H1 (cell line): Measurements from ENCODE around the gene SOX6. TPM values are rescaled to one million over a fixed set of nuclear protein-coding genes. Genes with fewer than 3 reads are reported as not detected.

ENCODE experiments used
- CTCF ChIA-PET: fragments of 300-600 bp; sonication (Branson Sonifier 250); formaldehyde crosslinking; loops from one replicate; lab custom pipeline; 2021; ENCODE audit not compliant: partially characterized antibody; lab: Charles Lee
- POLR2A ChIA-PET: fragments of 300-600 bp; sonication (Branson Sonifier 250); formaldehyde crosslinking; loops from one replicate; lab custom pipeline; 2021; ENCODE audit warnings: inconsistent platforms; ENCODE audit not compliant: partially characterized antibody; lab: Charles Lee
- DNase-seq, 2 experiments: peaks; one replicate each; pipeline versions ENCODE4 v3.0.0 to v3.0.0-alpha.2; 2010 to 2022; ENCODE audit warnings: low spot score in 2 of 2, low read depth in 1 of 2, mixed read lengths in 1 of 2
- FAIRE-seq: peaks from 2 replicates; lab custom pipeline; 2011; peaks lifted over from hg19 to GRCh38; lab: Jason Lieb, UNC
- H2AFZ ChIP-seq: 2 replicates; pipeline ENCODE4 v1.8.1; 2012; ENCODE audit warnings: low read length, inconsistent platforms
- H2AK5ac ChIP-seq: 2 replicates; pipeline ENCODE4 v1.6.1; 2013; ENCODE audit warnings: low read depth, low read length
- H2BK120ac ChIP-seq: replicated peaks from 2 replicates; pipeline ENCODE3; 2013; ENCODE audit warnings: low read depth, low read length, inconsistent platforms
- H2BK12ac ChIP-seq: 2 replicates; pipeline ENCODE4 v1.6.1; 2013; ENCODE audit warnings: low read depth, low read length
- H2BK15ac ChIP-seq: 2 replicates; pipeline ENCODE4 v1.6.1; 2013; ENCODE audit warnings: low read length
- H2BK20ac ChIP-seq: 2 replicates; pipeline ENCODE4 v1.6.1; 2013; ENCODE audit warnings: low read length
- H2BK5ac ChIP-seq: 2 replicates; pipeline ENCODE4 v1.6.1; 2013; ENCODE audit warnings: low read depth, low read length
- H3K14ac ChIP-seq: 2 replicates; pipeline ENCODE4 v1.6.1; 2013; ENCODE audit warnings: inconsistent platforms; ENCODE audit not compliant: insufficient read length
- H3K18ac ChIP-seq: 2 replicates; pipeline ENCODE4 v1.6.1; 2013; ENCODE audit warnings: low read length; ENCODE audit errors: extremely low read depth
- H3K23ac ChIP-seq: 2 replicates; pipeline ENCODE4 v1.6.1; 2013; ENCODE audit warnings: inconsistent platforms; ENCODE audit not compliant: insufficient read length
- H3K23me2 ChIP-seq: 2 replicates; pipeline ENCODE4 v1.6.1; 2013; ENCODE audit warnings: low read depth, low read length
- H3K27ac ChIP-seq: 2 replicates; pipeline ENCODE4 v1.6.1; 2011; ENCODE audit warnings: low read depth, low read length, inconsistent platforms
- H3K27me3 ChIP-seq, 4 experiments: replicated peaks in 1 of 4; 1 replicate in 1 of 4; 2 replicates in 3 of 4; pipeline versions ENCODE4 v1.6.1 to v1.8.1; 2011 to 2013; ENCODE audit warnings: low read length in 3 of 4, mild to moderate bottlenecking in 3 of 4, inconsistent platforms in 2 of 4, mixed read lengths in 2 of 4, moderate library complexity in 1 of 4; ENCODE audit not compliant: control insufficient read depth in 3 of 4, insufficient read depth in 3 of 4; ENCODE audit errors: extremely low read depth in 1 of 4
- H3K36me3 ChIP-seq, 4 experiments: 2 replicates each; pipeline versions ENCODE4 v1.6.1 to v1.8.1; 2011 to 2013; ENCODE audit warnings: mild to moderate bottlenecking in 4 of 4, low read length in 3 of 4, moderate library complexity in 2 of 4, control low read depth in 1 of 4, inconsistent platforms in 1 of 4; ENCODE audit not compliant: insufficient read depth in 4 of 4, control insufficient read depth in 2 of 4
- H3K4ac ChIP-seq: replicated peaks from 2 replicates; pipeline ENCODE3; 2013; ENCODE audit warnings: low read length, low read depth, mixed read lengths, inconsistent platforms; ENCODE audit not compliant: insufficient read length
- H3K4me1 ChIP-seq, 4 experiments: replicated peaks in 1 of 4; 1 replicate in 1 of 4; 2 replicates in 3 of 4; pipeline versions ENCODE4 v1.6.1 to v1.8.1; 2011 to 2013; ENCODE audit warnings: low read length in 3 of 4, inconsistent platforms in 2 of 4, mixed read lengths in 1 of 4; ENCODE audit not compliant: insufficient read depth in 4 of 4, control insufficient read depth in 3 of 4
- H3K4me2 ChIP-seq, 2 experiments: 2 replicates each; pipeline versions ENCODE4 v1.6.1 to v1.8.1; 2011 to 2013; ENCODE audit warnings: low read depth in 2 of 2, low read length in 2 of 2, control low read depth in 1 of 2, inconsistent platforms in 1 of 2, mild to moderate bottlenecking in 1 of 2; ENCODE audit not compliant: insufficient read depth in 1 of 2
- H3K4me3 ChIP-seq, 4 experiments: fragments of 200-600, 300-600 bp in 1 of 4; sonication (generic), shearing (Covaris generic), sonication (Bioruptor Twin) in 1 of 4; 2 replicates each; pipeline versions ENCODE4 v1.5.1 to v1.8.1; 2011 to 2016; ENCODE audit warnings: low read length in 4 of 4, low read depth in 3 of 4, control low read depth in 2 of 4, inconsistent platforms in 2 of 4, mild to moderate bottlenecking in 2 of 4, mixed read lengths in 1 of 4, moderate library complexity in 1 of 4; ENCODE audit not compliant: insufficient read depth in 2 of 4; ENCODE audit errors: extremely low read depth in 1 of 4
- H3K56ac ChIP-seq: replicated peaks from 2 replicates; pipeline ENCODE3; 2013; ENCODE audit warnings: low read depth, mild to moderate bottlenecking, mixed read lengths, low read length, inconsistent platforms; ENCODE audit not compliant: insufficient read length
- H3K79me1 ChIP-seq: 2 replicates; pipeline ENCODE4 v1.6.1; 2013; ENCODE audit warnings: low read depth, low read length, control low read depth
- H3K79me2 ChIP-seq, 2 experiments: 2 replicates each; pipeline versions ENCODE4 v1.6.1 to v1.8.1; 2012 to 2013; ENCODE audit warnings: low read length in 2 of 2, mild to moderate bottlenecking in 2 of 2, inconsistent platforms in 1 of 2; ENCODE audit not compliant: insufficient read depth in 2 of 2, control insufficient read depth in 1 of 2
- H3K9ac ChIP-seq, 4 experiments: replicated peaks in 1 of 4; 1 replicate in 1 of 4; 2 replicates in 3 of 4; pipeline versions ENCODE4 v1.6.1 to v1.8.1; 2011 to 2013; ENCODE audit warnings: low read depth in 3 of 4, low read length in 3 of 4, control low read depth in 2 of 4, mild to moderate bottlenecking in 2 of 4, moderate library complexity in 2 of 4, inconsistent platforms in 1 of 4; ENCODE audit errors: extremely low read depth in 1 of 4
- H3K9me3 ChIP-seq, 2 experiments: 2 replicates each; pipeline versions ENCODE4 v1.6.1 to v1.8.1; 2012 to 2013; ENCODE audit warnings: mild to moderate bottlenecking in 2 of 2, moderate library complexity in 2 of 2, control low read depth in 1 of 2, inconsistent platforms in 1 of 2, low read depth in 1 of 2, low read length in 1 of 2, mixed read lengths in 1 of 2; ENCODE audit not compliant: insufficient read depth in 2 of 2
- H4K20me1 ChIP-seq, 2 experiments: replicated peaks in 1 of 2; 2 replicates each; pipeline versions ENCODE3 to v1.8.1; 2011 to 2013; ENCODE audit warnings: inconsistent platforms in 2 of 2, low read length in 2 of 2, mild to moderate bottlenecking in 1 of 2; ENCODE audit not compliant: insufficient read depth in 2 of 2, control insufficient read depth in 1 of 2
- H4K5ac ChIP-seq: 2 replicates; pipeline ENCODE4 v1.6.1; 2013; ENCODE audit warnings: low read length, low read depth, mixed read lengths, inconsistent platforms; ENCODE audit not compliant: insufficient read length
- H4K8ac ChIP-seq: 2 replicates; pipeline ENCODE4 v1.8.0; 2013; ENCODE audit warnings: mild to moderate bottlenecking, moderate library complexity, low read length, inconsistent platforms; ENCODE audit not compliant: insufficient read depth; ENCODE audit errors: extremely low read depth
- H4K91ac ChIP-seq: replicated peaks from 2 replicates; pipeline ENCODE3; 2013; ENCODE audit warnings: low read length, mixed read lengths, inconsistent platforms; ENCODE audit not compliant: insufficient read length
- BACH1 ChIP-seq: IDR thresholded peaks from 2 replicates; pipeline ENCODE4 v1.6.1; 2012; ENCODE audit warnings: low read length, improper control_type of control experiment
- CTBP2 ChIP-seq: IDR thresholded peaks from 2 replicates; pipeline ENCODE4 v1.7.0; 2011; ENCODE audit warnings: borderline replicate concordance, mild to moderate bottlenecking, moderate library complexity, mixed read lengths, low read length; ENCODE audit not compliant: insufficient read depth, insufficient read length
- FOSL1 ChIP-seq: IDR thresholded peaks from 2 replicates; pipeline ENCODE4 v1.6.1; 2011; ENCODE audit warnings: mild to moderate bottlenecking, low read depth, low read length, moderate library complexity; ENCODE audit not compliant: insufficient read depth
- KDM4A ChIP-seq: IDR thresholded peaks from one replicate; pipeline ENCODE4 v1.7.1; 2012; ENCODE audit warnings: low read depth, mild to moderate bottlenecking, moderate library complexity, low read length, inconsistent platforms; ENCODE audit not compliant: severe bottlenecking
- SIN3A ChIP-seq, 2 experiments: IDR thresholded peaks in 1 of 2; conservative IDR thresholded peaks in 1 of 2; 2 replicates each; pipeline ENCODE4 v1.6.1; 2011 to 2012; ENCODE audit warnings: low read length in 2 of 2, improper control_type of control experiment in 1 of 2, low read depth in 1 of 2, mild to moderate bottlenecking in 1 of 2
- TAF7 ChIP-seq: optimal IDR thresholded peaks from 2 replicates; pipeline ENCODE3; 2011; ENCODE audit warnings: low read depth, mild to moderate bottlenecking, inconsistent platforms, low read length, moderate library complexity, borderline replicate concordance
- TBP ChIP-seq: IDR thresholded peaks from 2 replicates; pipeline ENCODE4 v1.6.1; 2011; ENCODE audit warnings: low read depth, low read length, improper control_type of control experiment
- WGBS, 2 experiments: shearing (Covaris generic) in 1 of 2; methylation state at CpG; one replicate each; pipeline versions ENCODE4 v1.1.6 to v1.1.7; 2013 to 2015; ENCODE audit warnings: low lambda C conversion rate in 2 of 2, mixed read lengths in 2 of 2, inconsistent platforms in 1 of 2, low coverage in 1 of 2, missing lambda C conversion rate in 1 of 2; ENCODE audit not compliant: insufficient replicate concordance in 2 of 2, insufficient coverage in 1 of 2, insufficient read length in 1 of 2; ENCODE audit errors: extremely low coverage in 1 of 2, missing lambda C conversion rate in 1 of 2; 5-methylcytosine and 5-hydroxymethylcytosine counted together
- polyA plus RNA-seq, 7 experiments: library from polyadenylated mRNA; depleted of rRNA in 3 of 7; stranded (reverse) in 5 of 7; unstranded in 2 of 7; fragments of >200 nt in 5 of 7; fragments of 200-250 nt in 2 of 7; gene quantifications; 1 replicate in 5 of 7; 2 replicates in 1 of 7; 4 replicates in 1 of 7; pipeline versions ENCODE4 v1.2.1 to v1.2.3, GENCODE V29; 2011 to 2013; ENCODE audit warnings: missing spikeins in 2 of 7, mixed read lengths in 2 of 7
- total RNA-seq: library from RNA; stranded (reverse); fragmentation: NEBNext Ultra II Directional; extraction: Animal tissue kit (Norgen Biotek cat#: 25700); gene quantifications from 2 replicates; pipeline ENCODE4 v1.2.1, GENCODE V29; 2021
- TF ChIP-seq, protein P1 (sequence below): IDR thresholded peaks from 2 replicates; pipeline ENCODE4 v1.6.1; 2011; ENCODE audit warnings: low read length, improper control_type of control experiment

SOX6 gene
- total and polyA plus RNA-seq, 2 of the 8 experiments (the other 6 are each of a cell fraction or from before 2014, with no cell fraction given) = 0.09 TPM; not detected in 1

DNA sequence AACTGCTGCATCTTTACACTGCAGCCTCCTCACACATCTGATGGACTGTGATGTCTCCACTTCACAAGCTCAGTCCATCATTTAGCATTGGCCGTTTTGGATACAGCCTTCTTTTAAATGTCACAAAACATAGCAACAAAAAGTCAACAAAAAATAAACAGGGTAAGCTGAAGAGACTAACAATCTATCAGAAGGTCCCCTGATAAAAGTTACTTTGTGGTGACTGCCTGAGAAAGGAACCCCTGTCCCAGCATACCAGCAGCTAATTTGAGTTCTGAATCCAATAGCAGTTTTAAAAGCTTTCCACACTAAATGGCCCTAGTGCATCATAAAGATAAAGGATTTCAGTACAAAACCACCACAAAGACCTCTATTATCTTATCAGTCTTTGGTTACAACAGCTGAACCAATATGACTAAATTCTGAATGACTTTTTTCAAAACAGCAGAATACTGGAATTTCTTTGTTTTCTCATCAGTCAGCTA, 162.4 kb downstream of the SOX6 start:
- Histone ChIP-seq H3K14ac (no peak overlapping the region), H3K36me3 (no peaks in the 10 kb centered on the region), H3K18ac (no peak overlapping the region), H3K27me3 (no peaks in the 10 kb centered on the region), H3K27ac (no peak overlapping the region), H3K4ac (no peak overlapping the region), H3K23ac (no peak overlapping the region), H4K8ac (no peak overlapping the region), H3K23me2 (no peaks in the 10 kb centered on the region), H3K56ac (no peak overlapping the region), H2BK12ac (no peak overlapping the region), H2BK15ac (no peak overlapping the region), H3K9ac (no peak overlapping the region), H3K79me2 (no peaks in the 10 kb centered on the region)
- CTCF ChIA-PET = interaction anchor here (1.0 kb wide), 1 partner anchor 19 kb away, joined by 4 read pairs; no protein-coding TSS in a partner anchor
- 79% methylated on average over 1 of the region's 1 CpG; no CpG with 5 or more reads in 1 of the 2 experiments for WGBS, 2 experiments
- no peak for TF ChIP-seq TBP
- TF ChIP-seq, protein P1, sequence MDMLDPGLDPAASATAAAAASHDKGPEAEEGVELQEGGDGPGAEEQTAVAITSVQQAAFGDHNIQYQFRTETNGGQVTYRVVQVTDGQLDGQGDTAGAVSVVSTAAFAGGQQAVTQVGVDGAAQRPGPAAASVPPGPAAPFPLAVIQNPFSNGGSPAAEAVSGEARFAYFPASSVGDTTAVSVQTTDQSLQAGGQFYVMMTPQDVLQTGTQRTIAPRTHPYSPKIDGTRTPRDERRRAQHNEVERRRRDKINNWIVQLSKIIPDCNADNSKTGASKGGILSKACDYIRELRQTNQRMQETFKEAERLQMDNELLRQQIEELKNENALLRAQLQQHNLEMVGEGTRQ = no peak
- no peak for TF ChIP-seq FOSL1
- no peak for TF ChIP-seq KDM4A
- TF ChIP-seq BACH1 = no peak
- TF ChIP-seq SIN3A (conservative IDR thresholded peaks at IDR 0.05 in 1 of 2, IDR thresholded peaks at IDR 0.05 in 1 of 2; ENCODE audit: low read depth in 1 of 2, low read length in 2 of 2) = no peak
- TF ChIP-seq CTBP2 = no peak
- TF ChIP-seq TAF7 = no peak
- TF ChIP-seq, all 59 proteins: peak for 0
- FAIRE-seq (no peak), DNase-seq (no peak)
- Histone ChIP-seq H3K4me3 (no peak overlapping the region), H2AFZ (0 out of 2 replicates have a peak overlapping the region, but pooled peaks have one; percentile 5), H2BK120ac (no peak overlapping the region), H2AK5ac (no peak overlapping the region), H3K79me1 (no peaks in the 10 kb centered on the region), H4K20me1 (no peaks in the 10 kb centered on the region), H3K9me3 (no peaks in the 10 kb centered on the region), H2BK20ac (no peak overlapping the region), H3K4me1 (no peaks in the 10 kb centered on the region; a peak in 1 of 7 replicates), H3K4me2 (no peak overlapping the region), H4K91ac (no peak overlapping the region), H4K5ac (no peak overlapping the region), H2BK5ac (no peak overlapping the region)
- POLR2A ChIA-PET = no interaction called here
